ENCODE results near the gene ZNF474.
"Not testable (repeated sequence)": the region's sequence is repeated elsewhere in the genome, so short reads cannot be mapped to it uniquely, and the experiment has no call there.

Gene ZNF474

DNA sequence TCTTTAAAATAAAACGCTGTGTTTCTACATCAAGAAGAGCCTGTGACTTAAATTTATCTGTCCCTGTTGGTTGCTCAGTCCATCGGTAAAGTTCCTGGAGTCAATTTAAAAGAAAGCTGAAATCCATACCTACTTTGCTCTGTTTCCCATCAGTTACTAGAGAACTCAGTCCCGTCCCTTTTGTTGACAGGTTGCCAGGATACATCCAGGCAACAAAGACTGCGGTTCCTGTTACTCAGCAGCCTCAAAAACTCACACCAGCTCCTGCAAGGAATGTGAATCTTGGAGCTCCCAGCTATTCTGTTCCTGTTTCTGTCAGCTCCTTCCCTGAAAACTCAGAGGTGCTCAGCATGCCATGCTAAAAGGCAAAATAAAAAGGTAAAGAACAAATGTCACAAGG is at the start of gene ZNF474:
ZNF474 (plus strand) TSS at position 241 of the 400 bp plus-strand sequence. CDS start 22,445 bp downstream, outside the sequence.
- DNase-seq (ENCODE audit: low spot score): no peak

DNA sequence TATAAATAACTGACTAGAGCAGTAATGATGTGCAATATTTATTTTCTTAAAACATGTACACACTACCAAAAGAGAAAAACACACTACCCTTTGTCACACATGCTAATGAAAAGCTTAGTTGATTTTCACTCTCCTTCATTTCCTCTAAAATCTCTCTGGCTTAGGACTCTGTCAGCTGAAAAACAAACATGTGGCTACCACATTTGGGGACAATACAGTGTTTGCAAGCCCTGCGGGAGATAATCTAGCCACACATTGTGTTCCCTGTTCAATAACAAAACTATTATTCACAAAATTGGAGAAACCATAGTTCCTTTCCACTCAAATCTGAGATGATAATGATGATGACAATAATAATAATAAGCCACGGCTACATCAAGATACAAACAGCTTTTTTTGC is 47.8 kb upstream of the ZNF474 start:
- no peak for DNase-seq (ENCODE audit: low spot score)

DNA sequence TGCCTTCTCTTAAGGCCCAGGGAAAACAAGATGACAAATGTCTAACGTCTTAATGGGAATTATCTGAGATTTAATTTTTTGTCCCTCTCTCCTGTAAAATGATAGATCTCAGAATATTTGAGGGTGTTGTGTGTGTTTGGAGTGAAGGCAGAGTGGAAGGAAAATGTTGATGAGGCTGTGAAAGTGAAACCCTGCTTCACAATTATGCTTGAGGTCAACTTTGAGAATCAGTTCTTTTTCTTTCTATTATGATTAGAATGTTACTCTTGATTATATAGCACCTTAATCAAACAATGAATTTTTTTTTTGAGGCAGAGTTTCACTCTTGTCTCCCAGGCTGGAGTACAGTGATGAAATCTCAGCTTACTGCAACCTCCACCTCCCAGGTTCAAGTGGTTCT is 45.8 kb upstream of the ZNF474 start:
- no peak for DNase-seq (ENCODE audit: low spot score)

DNA sequence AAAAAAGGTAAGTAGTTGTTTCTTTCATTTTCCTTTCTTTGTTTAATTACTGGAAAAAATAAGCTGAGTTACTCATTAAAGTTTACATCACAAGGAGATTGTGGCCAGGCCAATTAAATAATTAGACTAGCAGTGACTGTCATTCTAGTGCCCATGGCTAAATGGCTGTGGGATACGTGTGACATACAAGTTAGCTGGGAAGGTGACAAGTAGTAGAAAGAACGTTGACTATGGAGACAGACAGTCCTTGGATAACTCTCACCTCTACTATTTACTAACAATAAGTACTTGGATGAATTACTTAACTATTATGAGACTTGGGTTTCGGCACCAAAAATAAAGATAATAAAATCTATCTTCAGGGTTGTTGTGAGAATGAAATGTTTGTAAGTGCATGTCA is 44.3 kb upstream of the ZNF474 start:
- no peak for DNase-seq (ENCODE audit: low spot score)

DNA sequence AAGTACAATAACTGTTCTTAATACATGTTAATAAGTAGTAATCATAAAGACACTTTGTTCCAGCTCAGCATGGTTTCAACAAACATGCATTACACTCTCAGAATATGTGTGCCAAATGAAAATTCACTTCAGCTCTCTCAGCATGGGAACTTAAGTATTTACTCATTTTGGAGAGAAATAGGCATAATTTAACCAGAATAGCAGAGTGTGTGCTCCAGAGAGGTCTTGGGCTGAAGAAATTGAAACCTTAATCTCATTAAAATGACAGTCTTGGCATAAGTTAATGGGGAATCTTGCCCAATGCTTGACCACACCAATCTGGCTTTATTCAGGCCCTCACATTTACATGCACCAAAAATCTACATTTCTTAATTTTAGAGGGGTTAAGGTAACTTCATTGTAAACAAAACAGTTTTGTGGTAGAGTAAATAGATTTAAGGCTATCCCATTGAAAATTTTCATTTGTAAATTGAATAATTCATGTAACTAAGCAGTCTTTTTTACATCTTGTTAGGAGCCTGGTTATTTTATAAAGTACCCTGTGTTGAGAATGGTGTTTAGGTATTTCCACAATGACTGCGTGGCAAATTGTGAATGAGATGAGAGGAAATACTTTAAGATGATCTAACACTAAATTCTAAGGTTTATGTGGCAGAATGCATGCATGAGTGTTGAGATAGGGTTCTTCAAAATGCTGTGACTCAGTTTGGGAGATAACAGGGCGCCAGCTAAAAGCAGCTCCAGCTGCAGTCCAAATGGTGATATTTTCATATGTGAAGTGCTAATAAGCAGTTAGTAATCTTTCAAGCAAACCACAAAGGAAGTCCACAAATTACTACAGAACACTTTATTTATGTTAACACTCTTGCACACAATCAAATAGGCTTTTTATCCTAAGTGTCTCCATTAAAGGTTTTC is 40.0 kb upstream of the ZNF474 start:
- DNase-seq (ENCODE audit: low spot score): no peak

DNA sequence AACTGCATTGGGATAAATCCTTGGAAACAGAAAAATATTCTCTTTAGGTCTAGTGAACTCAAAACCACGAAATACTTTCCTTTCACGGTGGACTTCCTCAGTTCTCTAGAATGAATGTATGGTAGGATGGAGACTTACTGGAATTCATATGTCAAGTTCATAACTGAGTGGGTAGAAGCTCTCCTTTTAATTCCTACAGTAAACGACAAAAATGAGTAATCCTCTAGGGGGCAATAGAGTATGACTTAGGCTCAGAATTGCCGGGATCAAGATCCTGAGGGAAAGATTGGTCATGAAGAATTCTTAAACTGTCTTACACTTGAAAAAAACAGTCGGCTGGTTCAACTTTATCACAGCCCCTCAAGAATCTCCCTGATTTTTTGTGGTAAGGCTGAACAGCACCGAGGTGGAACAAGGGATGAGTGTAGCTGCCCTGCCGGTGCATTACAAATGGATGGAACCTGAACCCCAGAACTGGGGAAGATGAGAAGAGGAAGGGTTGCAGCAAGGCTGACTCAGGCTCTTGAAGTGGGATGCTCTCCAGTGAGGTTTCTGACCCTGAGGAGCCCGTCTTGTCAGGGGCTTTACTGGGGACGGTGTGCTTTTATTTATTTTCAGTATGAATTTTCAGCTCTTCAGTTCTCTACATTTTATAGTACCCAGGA is 37.3 kb upstream of the ZNF474 start:
- no peak for DNase-seq (ENCODE audit: low spot score)

DNA sequence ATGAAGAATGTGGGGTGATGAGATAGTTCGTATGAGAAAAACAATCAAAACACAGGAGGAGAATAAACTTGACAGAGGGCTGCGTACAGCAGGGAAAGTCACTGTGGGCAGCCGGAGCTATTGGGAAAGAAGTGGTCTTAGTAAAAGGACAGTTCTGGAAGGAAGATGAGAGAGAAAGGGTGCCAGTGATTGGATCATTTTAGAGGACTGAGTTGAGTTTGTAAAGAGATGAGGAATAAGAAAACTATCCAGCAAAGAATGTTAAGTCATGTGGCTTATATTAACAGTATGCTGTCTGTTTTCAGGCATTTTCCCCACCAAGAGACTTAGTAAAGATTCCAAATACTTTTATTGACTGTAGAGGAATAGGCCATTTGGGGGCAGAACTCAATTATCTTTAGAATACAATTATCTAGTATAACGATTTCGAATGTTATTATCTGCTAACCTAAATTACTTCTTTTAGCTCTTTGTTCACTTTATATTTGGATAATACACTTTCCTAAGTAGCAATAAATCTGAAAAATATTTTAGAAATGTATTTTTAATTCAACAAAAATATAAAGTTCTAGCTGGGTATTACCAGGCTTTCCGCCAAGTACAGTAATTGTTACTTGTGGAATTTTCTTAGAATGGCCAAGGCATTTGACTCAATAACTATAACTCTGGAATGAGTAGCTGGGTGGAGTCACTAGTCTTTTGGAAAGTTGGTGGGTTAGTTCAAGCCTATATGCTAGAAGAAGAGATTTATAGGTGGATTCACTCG is 35.7 kb upstream of the ZNF474 start:
- DNase-seq (ENCODE audit: low spot score): no peak

DNA sequence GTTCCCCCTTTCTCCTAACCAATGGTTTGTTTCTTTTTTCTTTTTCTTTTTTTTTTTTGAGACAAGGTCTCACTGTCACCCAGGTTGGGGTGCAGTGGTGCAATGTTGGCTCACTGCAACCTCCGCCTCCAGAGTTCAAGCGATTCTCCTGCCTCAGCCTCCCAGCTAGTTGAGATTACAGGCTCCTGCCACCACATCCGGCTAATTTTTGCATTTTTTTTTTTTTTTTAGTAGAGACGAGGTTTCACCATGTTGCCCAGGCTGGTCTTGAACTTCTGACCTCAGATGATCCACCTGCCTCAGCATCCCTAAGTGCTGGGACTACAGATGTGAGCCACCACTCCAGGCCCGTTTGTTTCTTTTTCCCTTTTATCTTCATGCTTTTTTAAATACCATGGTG is 35.1 kb upstream of the ZNF474 start:
- DNase-seq (ENCODE audit: low spot score): not testable (repeated sequence)

DNA sequence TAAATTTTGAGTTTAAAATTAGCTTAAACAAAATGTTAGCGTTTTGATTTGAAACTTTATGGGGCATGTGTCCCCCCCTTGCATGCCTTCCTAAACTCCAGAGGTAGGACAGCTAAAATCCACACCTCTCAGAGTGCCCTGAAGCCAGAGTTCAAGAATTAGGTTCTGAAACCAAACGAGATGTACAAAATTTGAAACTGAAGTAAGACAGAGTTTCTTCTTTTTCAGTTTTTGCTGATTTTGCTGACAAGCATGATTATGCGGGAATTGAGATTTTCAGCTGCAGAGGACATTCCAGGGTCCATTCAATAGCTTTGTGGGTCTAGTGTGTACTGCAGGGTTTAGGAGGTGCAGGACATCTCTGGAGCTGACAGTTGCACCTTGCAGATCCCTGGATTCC is 34.2 kb upstream of the ZNF474 start:
- no peak for DNase-seq (ENCODE audit: low spot score)

DNA sequence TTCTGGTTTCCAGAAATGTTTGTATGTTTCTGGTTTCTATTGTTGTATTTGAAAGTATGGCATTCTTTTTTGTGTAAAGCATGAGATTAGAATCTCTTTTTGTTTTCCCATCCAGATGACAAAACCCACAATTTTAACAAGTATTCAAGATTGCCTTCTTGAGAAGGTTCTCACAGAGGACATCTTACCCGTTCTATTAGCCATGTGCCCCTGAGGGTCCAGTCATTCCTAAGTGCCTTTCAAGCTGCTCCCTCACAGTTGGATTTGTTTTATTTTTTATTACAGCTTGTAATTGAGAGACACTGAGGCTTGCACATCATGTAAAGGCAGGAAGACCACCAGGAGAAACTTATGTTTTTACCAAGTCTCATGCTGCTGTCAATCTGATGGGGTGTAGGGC is 32.0 kb upstream of the ZNF474 start:
- DNase-seq (ENCODE audit: low spot score): no peak

DNA sequence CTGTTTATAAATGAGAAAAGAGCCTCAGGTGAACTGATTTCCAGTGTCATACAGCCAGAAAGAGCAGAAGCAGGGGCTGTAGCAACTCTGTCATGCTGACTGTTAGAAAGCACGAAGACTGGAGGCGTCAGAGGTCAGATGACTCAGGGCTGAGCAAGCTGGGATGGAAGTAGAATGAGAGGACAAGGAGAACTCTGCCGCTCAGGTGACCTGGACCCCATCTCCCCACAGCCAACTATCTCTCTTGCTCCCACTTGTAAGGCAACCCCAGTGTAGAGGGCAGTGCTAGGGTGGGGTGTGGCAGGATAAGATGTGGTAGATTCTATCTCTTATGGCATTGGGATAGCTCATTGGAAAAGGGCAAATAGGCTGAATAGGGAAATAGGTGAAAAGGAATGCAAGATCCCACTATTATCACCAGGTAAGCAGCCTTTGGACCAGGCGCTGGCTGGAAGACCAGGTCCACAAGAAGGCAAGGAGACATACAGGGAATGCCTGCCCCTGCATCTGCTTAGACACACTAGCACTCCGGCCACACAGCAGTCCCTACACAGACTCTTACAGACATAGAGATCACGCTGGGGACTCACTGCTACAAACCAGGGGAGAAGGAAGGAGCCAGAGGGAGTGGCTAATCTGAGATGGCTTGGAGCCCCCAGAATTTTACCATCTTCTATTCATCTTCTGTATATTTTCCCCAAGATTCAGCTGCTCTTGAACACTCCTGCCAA is 30.1 kb upstream of the ZNF474 start:
- no peak for DNase-seq (ENCODE audit: low spot score)

DNA sequence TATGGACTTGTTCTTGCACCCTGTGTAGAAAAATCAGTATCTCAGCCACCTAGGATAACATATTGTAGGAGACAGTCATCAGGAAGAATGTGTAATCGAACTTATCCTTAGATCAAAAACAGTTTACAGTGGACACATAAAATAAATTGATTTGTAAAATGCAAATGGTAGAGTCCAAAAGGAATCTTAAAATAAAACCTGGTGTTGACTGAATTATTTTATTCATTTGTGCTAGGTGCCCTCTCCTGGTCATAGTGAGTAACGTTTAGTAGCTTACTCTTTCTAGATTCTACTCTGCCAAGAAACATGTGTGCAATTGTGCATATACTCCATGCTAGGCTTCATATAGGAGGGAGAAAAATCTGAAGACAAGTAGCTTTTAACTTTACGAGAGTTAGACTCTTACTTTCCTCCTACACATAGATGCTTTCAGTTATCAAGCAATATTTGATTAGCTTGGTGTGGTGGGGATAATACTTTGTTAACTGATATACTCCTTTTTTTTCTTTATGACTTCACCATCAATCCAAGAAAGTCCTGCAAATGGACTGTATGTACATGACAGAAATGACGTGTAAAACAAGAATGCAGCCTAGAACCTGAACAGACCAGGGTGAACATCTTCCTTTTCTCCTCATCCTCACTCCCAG is 27.6 kb upstream of the ZNF474 start:
- no peak for DNase-seq (ENCODE audit: low spot score)

DNA sequence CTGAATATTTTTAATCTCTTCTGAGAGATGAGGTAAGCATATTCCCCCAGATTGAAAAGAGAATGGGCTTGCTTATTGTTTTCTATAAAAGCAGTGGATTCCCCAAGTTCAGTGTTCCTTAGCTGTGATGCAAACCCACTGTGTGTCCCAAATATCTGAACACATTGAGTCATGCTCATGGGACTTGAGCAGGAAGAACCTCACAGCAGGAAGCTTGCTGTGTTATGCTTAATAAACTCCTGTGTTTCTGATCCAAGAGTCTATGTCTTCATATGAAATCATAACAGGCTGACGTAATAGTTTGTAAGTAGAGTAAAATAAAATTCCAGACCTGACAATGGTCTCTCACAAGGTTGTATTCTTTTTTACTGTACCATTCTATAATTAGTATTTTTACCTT is 26.5 kb upstream of the ZNF474 start:
- no peak for DNase-seq (ENCODE audit: low spot score)

DNA sequence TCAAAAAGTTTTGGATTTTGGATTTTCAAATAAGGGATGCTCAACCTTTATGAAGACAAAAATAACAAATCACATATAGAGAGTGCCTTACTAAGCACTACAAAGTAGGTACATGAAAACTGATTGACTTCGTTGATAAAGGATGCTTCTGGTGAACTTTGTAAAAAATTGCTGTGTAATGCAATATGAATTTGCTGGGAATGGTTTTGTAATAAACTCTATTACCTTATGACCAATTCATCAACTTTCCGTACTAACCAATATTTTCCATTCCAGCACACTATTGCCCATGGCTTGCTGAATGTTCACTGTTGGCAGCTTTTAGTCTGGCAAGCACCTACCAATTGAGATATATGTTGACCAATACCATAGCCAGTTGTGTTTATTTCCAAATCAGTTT is 23.4 kb upstream of the ZNF474 start:
- no peak for DNase-seq (ENCODE audit: low spot score)

DNA sequence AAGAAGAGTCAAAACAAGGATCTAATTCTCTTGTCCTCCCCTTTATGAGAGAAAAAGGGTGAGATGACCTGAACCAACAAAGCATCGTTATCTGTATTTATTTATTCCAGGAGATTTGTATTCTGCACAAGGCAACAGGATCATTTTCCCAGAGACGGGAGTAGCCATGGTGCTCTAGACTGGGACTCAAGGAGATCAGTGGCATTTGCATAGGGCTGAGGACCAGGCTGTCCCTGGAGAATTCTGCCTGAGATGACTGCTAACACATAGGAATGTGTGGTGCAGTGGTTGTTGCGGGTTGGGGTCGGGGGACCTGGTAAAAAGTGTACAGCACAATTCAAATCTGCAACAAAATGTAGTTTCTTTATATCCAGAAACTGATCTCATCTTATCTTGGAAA is 22.3 kb upstream of the ZNF474 start:
- no peak for DNase-seq (ENCODE audit: low spot score)

DNA sequence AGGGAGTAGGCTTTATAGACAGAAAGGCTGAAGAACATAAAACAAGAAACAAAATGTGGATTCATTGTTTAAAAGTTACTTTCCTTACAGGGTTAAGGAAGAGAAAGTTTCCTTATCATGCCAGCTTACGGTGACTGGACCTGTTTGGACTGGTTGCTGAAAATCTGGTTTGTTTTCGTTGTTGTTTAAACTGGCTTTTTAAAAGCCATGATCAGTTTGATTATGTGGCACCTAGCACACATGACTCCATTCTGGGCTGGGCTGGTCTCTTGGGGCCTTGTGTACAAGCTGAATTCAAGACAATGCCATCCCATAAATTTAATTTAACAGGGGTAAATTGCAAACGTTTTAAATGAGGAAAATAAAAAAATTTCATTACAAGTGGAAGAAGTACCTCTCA is 18.4 kb upstream of the ZNF474 start:
- no peak for DNase-seq (ENCODE audit: low spot score)

DNA sequence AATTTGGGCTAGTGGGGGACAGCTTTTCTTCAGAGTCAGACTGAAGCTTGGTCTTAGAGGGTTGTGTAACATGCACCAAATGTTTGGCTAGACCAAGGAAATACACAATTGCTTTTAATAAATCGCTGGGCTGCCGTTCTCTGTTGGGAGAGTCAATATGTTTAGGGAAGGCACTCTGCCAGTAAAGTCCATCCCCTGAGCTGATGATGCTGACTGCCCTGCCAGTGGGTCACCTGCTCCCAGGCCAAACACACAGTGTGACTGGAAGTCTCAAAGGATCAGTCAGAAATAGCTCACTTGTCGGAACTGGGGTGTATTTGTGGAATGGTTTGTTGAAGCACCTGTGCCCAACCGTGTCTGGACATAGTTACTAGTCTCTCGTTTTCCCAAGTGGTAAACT is 17.9 kb upstream of the ZNF474 start:
- no peak for DNase-seq (ENCODE audit: low spot score)

DNA sequence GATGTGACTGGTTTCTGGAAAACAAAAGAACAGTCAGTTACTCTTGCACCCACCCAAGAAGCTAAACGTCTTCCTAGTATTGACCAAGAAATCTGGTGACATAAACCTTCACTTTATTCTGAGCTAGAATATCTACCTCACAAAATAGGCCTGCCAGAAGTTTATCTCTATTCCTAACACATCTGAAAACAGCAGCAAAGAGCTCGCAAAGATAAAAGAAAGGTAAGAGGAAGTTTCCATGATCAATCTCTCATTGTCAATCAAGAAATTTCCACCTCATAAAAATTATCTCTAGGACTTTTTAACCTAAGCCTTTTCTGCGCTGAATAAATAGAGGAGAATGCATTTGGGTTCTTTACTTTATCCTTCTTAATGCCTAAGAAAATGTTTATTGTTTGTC is 17.3 kb upstream of the ZNF474 start:
- DNase-seq (ENCODE audit: low spot score): no peak

DNA sequence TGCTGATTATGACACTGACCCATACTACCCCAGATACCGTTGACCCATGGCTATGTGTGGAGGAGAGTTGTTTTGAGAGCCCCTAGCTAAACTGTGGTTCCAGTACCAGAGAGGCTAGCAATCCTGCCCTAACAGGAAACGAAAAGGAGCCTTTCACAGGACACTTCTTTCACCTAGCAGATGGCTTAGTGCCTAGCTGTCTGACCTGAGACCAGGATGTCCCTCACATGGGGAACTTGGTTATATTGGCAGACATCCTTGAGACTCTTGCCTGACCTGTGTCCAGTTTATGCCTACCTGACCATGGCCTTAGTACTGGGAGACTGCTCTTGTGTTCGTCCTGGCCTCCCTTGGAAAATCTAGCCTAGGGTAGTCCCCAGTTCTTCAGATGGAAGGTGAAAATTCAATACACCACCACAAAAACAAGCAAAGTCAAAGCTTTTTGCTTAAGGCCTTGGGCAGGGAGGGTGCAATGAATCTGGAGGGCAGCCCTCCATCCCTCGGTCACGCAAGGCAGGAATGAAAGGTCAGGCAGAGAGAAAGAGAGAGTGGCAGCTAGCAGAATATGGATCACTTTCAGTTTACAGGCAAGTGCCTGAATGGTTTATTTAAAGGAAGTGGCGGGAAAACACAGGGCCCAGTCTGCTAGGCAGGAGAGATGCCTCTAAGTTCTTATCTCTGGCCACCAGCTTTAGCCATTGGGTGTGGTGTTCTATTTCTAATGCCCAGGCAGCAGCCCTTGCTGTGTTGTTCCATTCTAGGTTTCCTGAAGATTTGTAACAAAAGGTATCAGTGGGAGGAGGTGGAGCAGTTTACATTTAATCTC is 16.4 kb upstream of the ZNF474 start:
- no peak for DNase-seq (ENCODE audit: low spot score)

DNA sequence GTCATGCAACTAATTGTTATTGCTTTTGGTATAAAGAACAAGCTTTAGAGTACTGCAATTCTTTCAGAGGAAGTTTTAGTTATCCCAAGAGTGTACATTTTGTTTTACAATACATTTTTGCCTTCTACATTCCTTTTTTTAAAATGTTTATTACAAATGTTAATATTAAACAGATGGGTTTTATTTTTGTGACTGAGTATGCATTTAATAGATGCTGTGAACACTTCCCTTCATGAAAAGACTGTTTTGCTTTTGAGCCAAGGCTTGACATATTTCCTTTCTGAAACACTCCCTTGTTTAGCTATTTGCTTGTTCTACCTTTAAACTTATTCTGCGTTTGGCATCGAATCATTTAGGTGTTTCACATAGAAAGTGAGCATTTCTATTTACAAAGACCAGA is 14.8 kb upstream of the ZNF474 start:
- no peak for DNase-seq (ENCODE audit: low spot score)
